Right renal pelvis (tissue), 4 donors: ENCODE measurements around the gene CNOT6L. TPM values are rescaled to one million over a fixed set of nuclear protein-coding genes. Genes with fewer than 3 reads are reported as not detected.
"Not testable (repeated sequence)": the region's sequence is repeated elsewhere in the genome, so short reads cannot be mapped to it uniquely, and the experiment has no call there.

Experiments used
- DNase-seq, 4 donors: peaks; one replicate each; pipeline ENCODE4 v3.0.0-alpha.2; 2013; ENCODE audit warnings: low read depth in 4 of 4, low spot score in 3 of 4, missing footprints in 1 of 4
- polyA plus RNA-seq, 4 donors: library from polyadenylated mRNA; unstranded; fragments of 120-200 nt; gene quantifications; one replicate each; pipeline ENCODE4 v1.2.1, GENCODE V29; 2013; ENCODE audit not compliant: insufficient read length in 4 of 4

CNOT6L gene
- 10 to 100 TPM; 33.8 to 41.4 (median 37.3) TPM for polyA plus RNA-seq

- DNase-seq, result peak in 3 of 4 donors; percentile 54 to 63 (median 63)
Measured at GRCh38 chr4:77818602-77819403, at the start of gene CNOT6L. Gene CNOT6L (minus strand): TSS chr4:77819368. CDS start chr4:77819308, 60 bp downstream.

- no peak for DNase-seq
Measured at GRCh38 chr4:77865259-77865658, 46.1 kb upstream of the CNOT6L start.

DNA sequence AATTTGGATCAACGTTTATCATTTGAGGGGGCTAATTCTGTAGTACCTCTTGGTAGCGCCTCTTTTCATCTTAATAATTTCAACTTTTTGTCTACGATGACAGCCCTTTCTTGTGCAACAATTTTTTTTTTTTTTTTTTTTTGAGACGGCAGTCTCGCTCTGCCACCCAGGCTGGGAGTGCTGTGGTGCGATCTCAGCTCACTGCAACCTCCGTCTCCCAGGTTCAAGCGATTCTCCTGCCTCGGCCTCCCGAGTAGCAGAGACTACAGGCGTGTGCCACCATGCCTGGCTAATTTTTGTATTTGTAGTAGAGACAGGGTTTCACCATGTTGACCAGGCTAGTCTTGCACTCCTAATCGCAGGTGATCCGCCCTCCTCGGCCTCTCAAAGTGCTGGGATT is 44.2 kb upstream of the CNOT6L start:
- not testable (repeated sequence) for DNase-seq

DNA sequence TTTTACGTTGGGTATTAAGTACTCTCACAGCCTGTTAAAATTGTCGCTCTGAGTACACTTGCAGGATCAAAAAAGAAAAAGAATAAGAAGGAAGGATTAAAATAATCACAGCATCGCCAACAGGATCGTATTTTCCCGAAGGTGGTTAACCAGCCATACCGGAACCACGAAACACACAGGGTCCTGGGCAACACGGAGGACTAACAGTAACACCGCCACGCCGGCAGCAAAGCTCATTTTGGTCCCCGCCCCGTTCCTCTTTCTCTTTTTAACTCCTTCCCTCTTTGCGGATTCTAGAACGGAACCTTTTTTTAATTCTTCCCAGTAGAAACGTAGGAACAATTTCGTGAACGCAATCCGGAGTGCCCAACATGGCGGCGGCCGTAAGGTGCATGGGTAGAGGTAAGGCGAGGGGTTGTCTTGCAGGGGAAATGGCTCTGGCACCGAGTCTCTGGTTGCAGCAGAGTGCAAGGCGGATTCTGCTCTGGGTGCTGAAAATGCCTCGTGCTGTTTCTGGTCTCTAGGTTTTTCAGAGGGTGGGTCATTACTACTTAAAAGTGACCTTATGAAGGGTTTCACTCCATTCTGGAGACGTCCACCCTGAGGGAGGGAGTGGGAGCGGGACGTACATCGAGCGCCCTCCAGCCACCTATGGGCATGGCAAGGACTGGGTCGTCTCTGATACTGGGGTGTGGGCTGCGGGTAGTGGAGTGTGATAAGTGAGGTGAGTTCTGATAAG is 43.5 kb upstream of the CNOT6L start, which contains the start of gene MRPL1:
TSS of gene MRPL1 (plus strand) at position 353 of the 739 bp plus-strand sequence. CDS start at position 372, 19 bp downstream.
- peak; percentile 80 to 93 (median 91) for DNase-seq

DNA sequence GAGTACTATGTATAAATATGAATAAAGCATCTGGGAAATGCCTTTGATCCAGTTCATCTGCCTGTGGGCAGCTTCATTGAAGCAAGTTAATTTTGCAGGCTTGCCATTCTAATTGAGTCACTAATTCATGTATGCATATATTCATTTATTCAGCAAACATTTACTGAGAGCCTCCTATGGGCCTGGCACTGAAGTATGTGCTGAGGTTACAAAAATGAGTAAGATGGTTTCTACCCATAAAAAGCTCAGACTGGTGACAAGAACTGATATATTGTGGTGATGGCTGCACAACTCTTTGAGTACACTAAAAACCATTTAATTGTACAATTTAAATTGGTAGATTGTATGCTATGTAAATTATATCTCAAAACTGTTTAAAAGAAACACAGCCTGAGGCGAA is 42.3 kb upstream of the CNOT6L start:
- DNase-seq, result peak in 1 of 4 donors; percentile 14

GRCh38 chr4:77859256-77859655 is 40.1 kb upstream of the CNOT6L start:
- DNase-seq, result no peak

DNA sequence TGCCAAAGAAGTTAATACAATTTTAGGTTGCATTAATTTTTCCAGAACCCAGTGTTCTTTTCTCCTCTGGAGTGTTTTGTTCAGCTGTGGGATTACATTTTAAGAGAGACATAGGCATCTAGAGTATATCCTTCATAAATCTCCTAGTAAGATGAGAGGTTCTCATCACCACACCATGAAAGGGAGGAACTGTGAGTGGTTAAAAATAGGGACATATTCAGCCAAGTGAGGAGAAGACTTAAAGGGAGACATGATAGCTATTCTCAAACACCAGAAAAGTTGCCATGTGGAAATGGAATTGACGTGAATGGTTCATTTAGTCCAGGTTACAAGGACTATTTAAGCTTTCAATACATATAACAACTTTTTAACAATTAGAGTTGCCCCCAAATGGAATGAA is 37.0 kb upstream of the CNOT6L start:
- no peak for DNase-seq

DNA sequence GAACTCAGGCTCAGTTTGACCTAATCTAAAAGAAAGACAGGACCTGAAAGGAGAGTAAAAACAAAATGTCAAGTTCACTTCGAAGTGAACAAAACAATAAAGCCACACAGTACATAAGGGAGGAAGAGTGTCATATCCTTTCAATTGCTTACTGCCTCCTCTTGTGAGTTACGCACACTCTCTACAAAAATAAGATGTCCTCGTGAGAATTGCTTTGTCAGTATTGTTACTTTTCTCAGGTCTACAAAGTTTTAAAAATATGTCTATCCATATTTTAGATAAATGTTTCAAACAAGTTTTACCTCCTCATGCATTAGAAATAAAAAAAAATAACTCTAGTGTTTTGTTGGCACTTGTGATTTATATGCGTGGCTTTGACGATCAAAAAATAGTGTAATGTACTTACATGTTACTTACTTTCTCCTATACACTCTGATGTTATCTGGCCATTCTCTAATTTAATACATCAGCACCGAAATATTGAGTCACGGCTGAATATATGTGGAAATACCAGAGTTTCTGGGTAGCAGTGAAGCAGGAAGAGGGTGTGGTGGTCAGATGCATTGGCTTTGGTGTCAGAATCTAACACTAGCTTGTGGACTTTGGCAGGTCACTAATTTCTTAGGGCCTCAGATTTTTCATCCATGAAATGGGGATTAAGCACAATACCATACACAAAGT is 35.4 kb upstream of the CNOT6L start:
- DNase-seq, result no peak

GRCh38 chr4:77852892-77853495 is 33.8 kb upstream of the CNOT6L start:
- DNase-seq, result no peak

GRCh38 chr4:77849278-77849965 is 30.3 kb upstream of the CNOT6L start:
- DNase-seq, result no peak

DNA sequence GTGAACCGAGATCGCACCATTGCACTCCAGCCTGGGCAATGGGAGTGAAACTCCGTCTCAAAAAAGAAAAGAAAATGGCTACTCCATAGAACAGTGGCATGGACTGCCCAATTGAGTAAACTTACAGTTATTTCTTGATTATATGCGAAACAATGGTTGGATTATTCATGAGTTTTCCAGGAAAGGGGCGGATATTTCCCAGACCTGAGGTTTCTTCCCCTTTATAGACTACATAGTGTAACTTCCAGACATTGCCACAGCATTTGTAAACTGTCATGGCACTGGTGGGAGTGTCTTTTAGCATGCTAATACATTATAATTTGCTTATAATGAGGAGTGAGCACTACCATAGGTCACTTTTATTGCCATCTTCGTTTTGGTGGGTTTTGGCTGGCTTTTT is 29.3 kb upstream of the CNOT6L start:
- DNase-seq, result no peak

- no peak for DNase-seq
Measured at GRCh38 chr4:77845929-77846328, 26.8 kb upstream of the CNOT6L start.

DNA sequence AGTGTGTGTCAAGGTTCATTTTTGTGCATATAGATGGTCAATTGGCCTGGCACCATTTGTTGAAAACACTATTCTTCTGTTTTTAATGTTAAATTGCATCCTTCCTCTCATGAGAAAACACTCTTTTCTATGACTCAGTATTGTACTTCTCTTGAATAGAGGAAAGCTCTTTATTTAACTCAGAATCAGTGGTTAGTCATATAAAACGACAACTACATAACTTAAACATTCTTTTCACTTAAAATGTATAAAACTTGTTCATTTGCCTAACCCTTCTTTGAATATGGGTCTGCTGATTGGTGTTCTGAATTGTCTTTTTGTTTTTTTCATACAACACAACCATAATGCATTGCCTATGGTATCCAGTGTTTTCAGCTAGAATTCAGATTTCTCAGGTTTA is 26.2 kb upstream of the CNOT6L start:
- no peak for DNase-seq

GRCh38 chr4:77844363-77844762 is 25.2 kb upstream of the CNOT6L start:
- DNase-seq, result no peak

DNA sequence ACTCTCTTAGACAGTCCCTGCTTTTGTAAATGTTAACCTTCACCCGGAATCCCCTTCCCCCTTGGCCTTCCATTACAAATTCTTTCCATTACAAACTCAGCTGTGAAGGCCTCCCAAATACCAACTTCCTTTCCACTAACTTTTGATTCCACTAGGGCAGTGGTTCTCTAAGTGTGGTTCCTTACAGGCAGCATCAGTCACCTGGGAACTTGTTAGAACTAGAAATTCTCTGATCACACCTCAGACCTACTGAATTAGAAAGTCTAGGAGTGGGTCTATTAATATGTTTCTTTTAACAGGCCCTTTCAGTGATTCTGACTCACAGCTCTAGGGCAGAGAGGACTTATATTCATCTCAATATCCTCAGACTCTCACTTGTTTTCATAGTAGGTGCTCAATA is 24.5 kb upstream of the CNOT6L start:
- no peak for DNase-seq

DNA sequence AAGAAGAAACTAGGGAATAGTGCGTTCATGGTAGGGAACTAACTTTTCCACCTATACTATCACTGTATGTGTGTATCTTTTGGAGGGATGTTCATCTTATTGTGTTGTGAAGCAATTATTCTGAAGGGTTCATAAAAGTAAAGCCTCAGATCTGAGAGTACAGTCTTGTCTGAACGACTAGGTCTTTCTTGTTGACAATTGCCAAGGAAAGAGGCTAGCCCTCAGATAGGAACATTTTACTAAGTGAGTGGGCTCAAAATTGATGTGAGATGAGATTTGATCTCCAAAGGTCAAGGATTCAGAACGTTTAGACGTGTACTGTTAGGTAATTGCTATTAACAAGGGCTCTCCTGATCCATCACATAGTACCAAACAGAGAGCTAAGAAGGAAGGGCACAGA is 15.2 kb upstream of the CNOT6L start:
- no peak for DNase-seq

DNA sequence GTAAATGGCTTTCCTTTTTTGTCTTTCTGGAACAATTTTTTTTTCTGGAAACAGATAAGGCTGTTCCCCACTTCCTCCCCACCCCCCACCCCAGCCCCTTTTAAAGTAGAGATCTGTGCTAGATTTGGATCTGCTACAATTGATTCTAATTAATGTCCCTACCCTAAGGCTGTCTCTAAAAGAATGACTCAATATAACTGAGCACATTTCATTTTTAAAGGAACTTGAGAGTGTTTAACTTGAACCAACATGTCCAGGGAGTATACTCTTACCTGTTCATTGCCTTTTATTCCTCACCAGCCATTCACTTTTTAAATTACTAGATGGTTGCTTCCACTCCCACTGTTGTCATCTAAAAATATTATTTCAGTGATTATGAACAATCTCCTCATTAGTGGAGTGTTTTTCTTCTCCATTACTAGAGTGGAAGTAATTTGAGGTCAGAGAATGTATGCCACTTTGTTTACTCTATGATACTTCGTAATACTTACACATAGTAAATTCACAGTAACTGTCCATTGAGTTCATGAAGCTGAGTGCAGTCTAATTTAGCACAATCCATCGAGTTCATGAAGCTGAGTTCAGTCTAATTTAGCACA is 14.1 kb upstream of the CNOT6L start:
- DNase-seq, result no peak

- no peak for DNase-seq
Measured at GRCh38 chr4:77827343-77827742, 8.2 kb upstream of the CNOT6L start.

DNA sequence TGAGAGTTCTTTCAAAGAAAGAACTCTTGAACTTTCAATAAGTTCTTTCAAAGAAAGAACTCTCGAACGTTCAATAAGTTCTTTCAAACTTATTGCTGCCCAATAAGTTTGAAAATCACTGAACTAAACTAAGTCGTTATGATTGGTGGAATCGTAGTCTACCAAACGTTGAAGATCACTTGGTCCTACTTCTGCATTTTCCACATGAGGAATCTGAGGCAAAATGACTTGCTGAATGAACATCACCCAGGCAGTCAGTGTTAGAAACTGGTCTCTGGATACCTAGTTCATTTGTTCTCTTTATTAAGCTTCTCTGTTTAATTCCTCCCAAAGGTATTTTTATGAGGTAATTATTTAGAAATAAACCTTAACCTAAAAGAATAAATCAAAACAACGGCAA is 7.1 kb upstream of the CNOT6L start:
- no peak for DNase-seq

DNA sequence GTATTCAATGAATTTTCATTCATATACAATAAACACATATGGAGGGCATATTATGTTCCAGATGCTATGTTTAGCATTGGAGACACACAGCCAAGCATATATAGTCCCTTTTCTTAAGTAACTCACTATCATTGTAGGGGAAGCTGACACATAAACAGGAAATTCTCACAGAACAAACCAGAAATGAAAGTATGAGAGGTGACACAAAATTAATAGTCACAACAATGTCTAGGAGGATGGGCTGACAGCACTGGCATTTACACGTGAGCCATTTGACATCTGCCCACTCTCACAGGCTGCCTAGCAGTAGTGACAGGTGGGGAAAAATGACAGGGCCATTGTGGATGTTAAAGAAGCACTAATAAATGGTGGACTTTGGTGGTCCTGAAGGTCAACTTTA is 2.6 kb upstream of the CNOT6L start:
- DNase-seq, result no peak
